Measurements from ENCODE around the gene VGLL1. TPM values are rescaled to one million over a fixed set of nuclear protein-coding genes. Genes with fewer than 3 reads are reported as not detected.

VGLL1 gene
- polyA plus RNA-seq, 1 donor from 2014 or later: not detected

DNA sequence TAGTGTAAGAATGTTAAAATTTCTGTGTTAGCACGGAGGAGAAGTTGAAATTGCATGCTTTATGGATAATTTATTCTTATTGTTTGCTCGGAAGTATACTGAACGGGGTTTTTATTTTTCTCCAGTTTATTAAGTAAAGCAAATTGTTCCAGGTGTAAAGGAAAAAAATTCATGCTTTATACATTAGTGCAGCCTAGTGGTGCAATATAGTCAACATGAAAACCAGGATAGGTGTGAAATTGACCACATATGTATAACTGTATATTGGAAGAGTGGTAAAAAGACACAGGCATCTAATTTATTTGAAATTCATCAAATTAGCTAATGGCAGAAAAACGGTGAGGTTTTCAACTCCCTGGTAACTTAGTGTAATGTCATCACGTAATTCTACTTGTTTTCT lies 43.3 kb upstream of the VGLL1 start:
- Histone ChIP-seq H3K4me2 (ENCODE audit: low read length) (no peak overlapping the region), H3K9me3 (ENCODE audit: low read length) (no peaks in the 10 kb centered on the region), H4K20me1 (ENCODE audit: insufficient read depth) (no peaks in the 10 kb centered on the region), H3F3A (ENCODE audit: insufficient read depth, low read length, poor library complexity, severe bottlenecking) (no peaks in the 10 kb centered on the region), H3K27ac (ENCODE audit: low read length) (no peak overlapping the region), H3K9ac (ENCODE audit: low read length) (no peak overlapping the region), H3K79me2 (replicated peaks; ENCODE audit: insufficient read depth, low read length) (no peaks in the 10 kb centered on the region), H3K9me2 (ENCODE audit: insufficient read depth, low read length) (no peaks in the 10 kb centered on the region), H2AFZ (ENCODE audit: low read depth, low read length) (no peak overlapping the region), H3K27me3 (ENCODE audit: insufficient read depth, low read depth, low read length) (no peaks in the 10 kb centered on the region), H3K4me3 (ENCODE audit: low read length) (no peak overlapping the region), H3K36me3 (ENCODE audit: insufficient read depth, low read length) (no peaks in the 10 kb centered on the region)
- TF ChIP-seq, protein P1, sequence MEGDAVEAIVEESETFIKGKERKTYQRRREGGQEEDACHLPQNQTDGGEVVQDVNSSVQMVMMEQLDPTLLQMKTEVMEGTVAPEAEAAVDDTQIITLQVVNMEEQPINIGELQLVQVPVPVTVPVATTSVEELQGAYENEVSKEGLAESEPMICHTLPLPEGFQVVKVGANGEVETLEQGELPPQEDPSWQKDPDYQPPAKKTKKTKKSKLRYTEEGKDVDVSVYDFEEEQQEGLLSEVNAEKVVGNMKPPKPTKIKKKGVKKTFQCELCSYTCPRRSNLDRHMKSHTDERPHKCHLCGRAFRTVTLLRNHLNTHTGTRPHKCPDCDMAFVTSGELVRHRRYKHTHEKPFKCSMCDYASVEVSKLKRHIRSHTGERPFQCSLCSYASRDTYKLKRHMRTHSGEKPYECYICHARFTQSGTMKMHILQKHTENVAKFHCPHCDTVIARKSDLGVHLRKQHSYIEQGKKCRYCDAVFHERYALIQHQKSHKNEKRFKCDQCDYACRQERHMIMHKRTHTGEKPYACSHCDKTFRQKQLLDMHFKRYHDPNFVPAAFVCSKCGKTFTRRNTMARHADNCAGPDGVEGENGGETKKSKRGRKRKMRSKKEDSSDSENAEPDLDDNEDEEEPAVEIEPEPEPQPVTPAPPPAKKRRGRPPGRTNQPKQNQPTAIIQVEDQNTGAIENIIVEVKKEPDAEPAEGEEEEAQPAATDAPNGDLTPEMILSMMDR (IDR thresholded peaks at IDR 0.05; ENCODE audit: poor library complexity, severe bottlenecking): peak; percentile 54
- TF ChIP-seq SMC3 (conservative IDR thresholded peaks at IDR 0.05; ENCODE audit: poor library complexity): peak; percentile 57
- TF ChIP-seq RAD21 (conservative IDR thresholded peaks at IDR 0.05): peak; percentile 65
- no peak for TF ChIP-seq TAF1 (IDR thresholded peaks at IDR 0.05; ENCODE audit: low read depth)

DNA sequence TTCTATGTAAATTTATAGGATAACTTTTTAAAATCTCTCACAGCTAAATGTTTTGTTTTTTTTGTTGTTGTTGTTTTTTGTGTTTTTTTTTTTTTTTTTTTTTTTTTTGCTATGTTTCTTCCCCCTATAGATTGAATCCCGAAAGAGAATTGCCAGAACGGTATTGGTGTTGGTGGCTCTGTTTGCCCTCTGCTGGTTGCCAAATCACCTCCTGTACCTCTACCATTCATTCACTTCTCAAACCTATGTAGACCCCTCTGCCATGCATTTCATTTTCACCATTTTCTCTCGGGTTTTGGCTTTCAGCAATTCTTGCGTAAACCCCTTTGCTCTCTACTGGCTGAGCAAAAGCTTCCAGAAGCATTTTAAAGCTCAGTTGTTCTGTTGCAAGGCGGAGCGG lies 40.2 kb upstream of the VGLL1 start:
- Histone ChIP-seq H3K9ac (ENCODE audit: low read length) (no peak overlapping the region), H3K9me3 (ENCODE audit: low read length) (no peaks in the 10 kb centered on the region), H4K20me1 (ENCODE audit: insufficient read depth) (no peaks in the 10 kb centered on the region), H3K4me2 (ENCODE audit: low read length) (no peak overlapping the region), H3K27me3 (ENCODE audit: insufficient read depth, low read depth, low read length) (no peaks in the 10 kb centered on the region), H3K4me3 (ENCODE audit: low read length) (no peak overlapping the region), H3K27ac (ENCODE audit: low read length) (no peak overlapping the region), H3K36me3 (ENCODE audit: insufficient read depth, low read length) (no peaks in the 10 kb centered on the region), H3F3A (ENCODE audit: insufficient read depth, low read length, poor library complexity, severe bottlenecking) (no peaks in the 10 kb centered on the region), H3K79me2 (replicated peaks; ENCODE audit: insufficient read depth, low read length) (no peaks in the 10 kb centered on the region), H2AFZ (ENCODE audit: low read depth, low read length) (no peak overlapping the region), H3K9me2 (ENCODE audit: insufficient read depth, low read length) (no peaks in the 10 kb centered on the region)
- TF ChIP-seq RAD21 (conservative IDR thresholded peaks at IDR 0.05): no peak
- TF ChIP-seq, protein P1 (IDR thresholded peaks at IDR 0.05; ENCODE audit: poor library complexity, severe bottlenecking): no peak
- no peak for TF ChIP-seq MXI1 (conservative IDR thresholded peaks at IDR 0.05; ENCODE audit: poor library complexity, severe bottlenecking)
- TF ChIP-seq EP300 (conservative IDR thresholded peaks at IDR 0.05; ENCODE audit: poor library complexity, severe bottlenecking): no peak
- TF ChIP-seq POLR2AphosphoS5 (IDR thresholded peaks at IDR 0.05): no peak
- no peak for TF ChIP-seq SMC3 (conservative IDR thresholded peaks at IDR 0.05; ENCODE audit: poor library complexity)
- TF ChIP-seq TAF1 (IDR thresholded peaks at IDR 0.05; ENCODE audit: low read depth): no peak
- TF ChIP-seq, protein P2, sequence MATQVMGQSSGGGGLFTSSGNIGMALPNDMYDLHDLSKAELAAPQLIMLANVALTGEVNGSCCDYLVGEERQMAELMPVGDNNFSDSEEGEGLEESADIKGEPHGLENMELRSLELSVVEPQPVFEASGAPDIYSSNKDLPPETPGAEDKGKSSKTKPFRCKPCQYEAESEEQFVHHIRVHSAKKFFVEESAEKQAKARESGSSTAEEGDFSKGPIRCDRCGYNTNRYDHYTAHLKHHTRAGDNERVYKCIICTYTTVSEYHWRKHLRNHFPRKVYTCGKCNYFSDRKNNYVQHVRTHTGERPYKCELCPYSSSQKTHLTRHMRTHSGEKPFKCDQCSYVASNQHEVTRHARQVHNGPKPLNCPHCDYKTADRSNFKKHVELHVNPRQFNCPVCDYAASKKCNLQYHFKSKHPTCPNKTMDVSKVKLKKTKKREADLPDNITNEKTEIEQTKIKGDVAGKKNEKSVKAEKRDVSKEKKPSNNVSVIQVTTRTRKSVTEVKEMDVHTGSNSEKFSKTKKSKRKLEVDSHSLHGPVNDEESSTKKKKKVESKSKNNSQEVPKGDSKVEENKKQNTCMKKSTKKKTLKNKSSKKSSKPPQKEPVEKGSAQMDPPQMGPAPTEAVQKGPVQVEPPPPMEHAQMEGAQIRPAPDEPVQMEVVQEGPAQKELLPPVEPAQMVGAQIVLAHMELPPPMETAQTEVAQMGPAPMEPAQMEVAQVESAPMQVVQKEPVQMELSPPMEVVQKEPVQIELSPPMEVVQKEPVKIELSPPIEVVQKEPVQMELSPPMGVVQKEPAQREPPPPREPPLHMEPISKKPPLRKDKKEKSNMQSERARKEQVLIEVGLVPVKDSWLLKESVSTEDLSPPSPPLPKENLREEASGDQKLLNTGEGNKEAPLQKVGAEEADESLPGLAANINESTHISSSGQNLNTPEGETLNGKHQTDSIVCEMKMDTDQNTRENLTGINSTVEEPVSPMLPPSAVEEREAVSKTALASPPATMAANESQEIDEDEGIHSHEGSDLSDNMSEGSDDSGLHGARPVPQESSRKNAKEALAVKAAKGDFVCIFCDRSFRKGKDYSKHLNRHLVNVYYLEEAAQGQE (IDR thresholded peaks at IDR 0.05; ENCODE audit: borderline replicate concordance): no peak
- no peak for TF ChIP-seq EZH2 (IDR thresholded peaks at IDR 0.05; ENCODE audit: borderline replicate concordance, insufficient read depth, low read length, poor library complexity, severe bottlenecking)

Data from neural cell (in vitro differentiated cells).